Measurements from ENCODE around the gene ANKDD1B. TPM values are rescaled to one million over a fixed set of nuclear protein-coding genes. Genes with fewer than 3 reads are reported as not detected.

Gene ANKDD1B
- total and polyA plus RNA-seq, 2 of the 8 experiments (the other 6 are each of a cell fraction or from before 2014, with no cell fraction given), result 0.08 to 0.22 TPM

GRCh38 chr5:75672616-75673015 lies 61.4 kb downstream of the ANKDD1B start:
- CTCF ChIA-PET (ENCODE audit: partially characterized antibody), result no interaction called here
- H3K4ac ChIP-seq (replicated peaks; ENCODE audit: insufficient read length, low read depth, low read length), result no peak overlapping the region
- 88% methylated on average over 3 of the region's 3 CpGs; no CpG with 5 or more reads in 1 of the 2 experiments for WGBS, 2 experiments (ENCODE audit: extremely low coverage in 1 of 2, insufficient coverage in 1 of 2, insufficient read length in 1 of 2, insufficient replicate concordance in 2 of 2, low coverage in 1 of 2, low lambda C conversion rate in 2 of 2, missing lambda C conversion rate in 1 of 2)

More at GRCh38 chr5:75672616-75673015, 61.4 kb downstream of the ANKDD1B start:
- Histone ChIP-seq H3K23ac (ENCODE audit: insufficient read length) (no peak overlapping the region), H3K18ac (ENCODE audit: extremely low read depth, low read length) (no peak overlapping the region), H2BK15ac (ENCODE audit: low read length) (no peak overlapping the region), H2BK120ac (replicated peaks; ENCODE audit: low read depth, low read length) (no peak overlapping the region), H2BK5ac (ENCODE audit: low read depth, low read length) (no peak overlapping the region), H3K79me1 (ENCODE audit: low read depth, low read length) (no peaks in the 10 kb centered on the region), H4K5ac (ENCODE audit: insufficient read length, low read depth, low read length) (no peak overlapping the region), H3K4me2 (ENCODE audit: insufficient read depth in 1 of 2, low read depth in 2 of 2, low read length in 2 of 2) (no peak overlapping the region), H3K23me2 (ENCODE audit: low read depth, low read length) (no peaks in the 10 kb centered on the region), H3K27me3 (replicated peaks in 1 of 4; ENCODE audit: control insufficient read depth in 3 of 4, extremely low read depth in 1 of 4, insufficient read depth in 3 of 4, low read length in 3 of 4) (no peaks in the 10 kb centered on the region), H3K4me3 (ENCODE audit: extremely low read depth in 1 of 4, insufficient read depth in 2 of 4, low read depth in 3 of 4, low read length in 4 of 4) (no peak overlapping the region), H3K14ac (ENCODE audit: insufficient read length) (no peak overlapping the region), H4K8ac (ENCODE audit: extremely low read depth, insufficient read depth, low read length) (no peak overlapping the region), H3K9me3 (ENCODE audit: insufficient read depth in 2 of 2, low read depth in 1 of 2, low read length in 1 of 2) (no peaks in the 10 kb centered on the region), H3K79me2 (ENCODE audit: control insufficient read depth in 1 of 2, insufficient read depth in 2 of 2, low read length in 2 of 2) (no peaks in the 10 kb centered on the region), H2AK5ac (ENCODE audit: low read depth, low read length) (no peak overlapping the region), H3K9ac (replicated peaks in 1 of 4; ENCODE audit: extremely low read depth in 1 of 4, low read depth in 3 of 4, low read length in 3 of 4) (no peak overlapping the region), H4K20me1 (replicated peaks in 1 of 2; ENCODE audit: control insufficient read depth in 1 of 2, insufficient read depth in 2 of 2, low read length in 2 of 2) (no peaks in the 10 kb centered on the region), H3K56ac (replicated peaks; ENCODE audit: insufficient read length, low read depth, low read length) (no peak overlapping the region), H3K27ac (ENCODE audit: low read depth, low read length) (no peak overlapping the region), H2BK12ac (ENCODE audit: low read depth, low read length) (no peak overlapping the region), H4K91ac (replicated peaks; ENCODE audit: insufficient read length, low read length) (no peak overlapping the region), H2BK20ac (ENCODE audit: low read length) (no peak overlapping the region), H3K4me1 (replicated peaks in 1 of 4; ENCODE audit: control insufficient read depth in 3 of 4, insufficient read depth in 4 of 4, low read length in 3 of 4) (peaks cover 0 to 7% (median 0%) of the 10 kb centered on the region in 4 experiments; a peak in 2 of 7 replicates), H3K36me3 (ENCODE audit: control insufficient read depth in 2 of 4, insufficient read depth in 4 of 4, low read length in 3 of 4) (peaks cover 0 to 3% (median 1%) of the 10 kb centered on the region in 4 experiments; a peak in 2 of 8 replicates), H2AFZ (ENCODE audit: low read length) (no peak overlapping the region)
- no peak for DNase-seq (ENCODE audit: low read depth in 1 of 2, low spot score in 2 of 2)
- TF ChIP-seq ATF2 (IDR thresholded peaks at IDR 0.05; ENCODE audit: low read length), result no peak
- TF ChIP-seq EP300 (IDR thresholded peaks at IDR 0.05; ENCODE audit: borderline replicate concordance in 1 of 2, low read depth in 2 of 2, low read length in 2 of 2), result no peak
- no peak for TF ChIP-seq KDM4A (IDR thresholded peaks at IDR 0.05; ENCODE audit: low read depth, low read length, severe bottlenecking)
- no peak for TF ChIP-seq SIN3A (conservative IDR thresholded peaks at IDR 0.05 in 1 of 2, IDR thresholded peaks at IDR 0.05 in 1 of 2; ENCODE audit: low read depth in 1 of 2, low read length in 2 of 2)
- TF ChIP-seq E2F6 (IDR thresholded peaks at IDR 0.05), result no peak
- TF ChIP-seq CHD1 (IDR thresholded peaks at IDR 0.05; ENCODE audit: low read depth, low read length), result no peak
- no peak for TF ChIP-seq SP2 (IDR thresholded peaks at IDR 0.05; ENCODE audit: low read length)
- no peak for TF ChIP-seq TEAD4 (IDR thresholded peaks at IDR 0.05; ENCODE audit: low read depth, low read length)
- no peak for TF ChIP-seq JUN (IDR thresholded peaks at IDR 0.05; ENCODE audit: low read depth, low read length)
- TF ChIP-seq FOSL1 (IDR thresholded peaks at IDR 0.05; ENCODE audit: insufficient read depth, low read depth, low read length), result no peak
- POLR2A ChIA-PET (ENCODE audit: partially characterized antibody), result interaction anchor here (0.7 kb wide), 1 partner anchor 94 kb away, joined by 4 read pairs; no protein-coding TSS in a partner anchor
- no peak for FAIRE-seq

Measured in H1 (cell line).